HG02623 (cell line): ENCODE measurements around the gene PGAP6.
"Not testable (repeated sequence)": the region's sequence is repeated elsewhere in the genome, so short reads cannot be mapped to it uniquely, and the experiment has no call there.

ENCODE experiments used
- ATAC-seq: cut with Tn5 transposase; IDR thresholded peaks from one replicate; pipeline ENCODE4 v1.9.1; 2021; ENCODE audit warnings: moderate library complexity; ENCODE audit not compliant: unreplicated experiment

PGAP6 gene

GRCh38 chr16:333406-334094 lies 48.2 kb downstream of the PGAP6 start:
- ATAC-seq = no peak

GRCh38 chr16:331181-331814 lies 50.5 kb downstream of the PGAP6 start:
- not testable (repeated sequence) for ATAC-seq

DNA sequence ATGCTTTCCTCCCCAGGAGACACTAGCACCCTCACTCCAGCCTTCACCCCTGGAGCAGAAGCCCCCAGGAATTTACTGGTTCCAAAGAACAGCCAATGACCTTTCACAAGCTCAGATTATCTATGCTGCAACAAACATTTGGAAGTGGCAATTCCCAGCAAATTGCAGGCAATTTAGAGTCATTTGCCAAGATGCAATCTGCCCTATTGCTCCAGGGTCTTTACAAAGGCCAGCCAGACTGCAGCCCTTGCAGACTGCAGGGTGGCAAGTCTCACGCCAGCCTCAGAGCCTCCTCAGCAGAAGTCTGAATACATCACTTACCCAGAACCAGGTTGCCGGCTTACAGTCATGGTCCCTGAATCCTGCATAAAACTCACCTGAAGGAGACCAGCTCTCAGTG lies 51.0 kb downstream of the PGAP6 start:
- no peak for ATAC-seq

DNA sequence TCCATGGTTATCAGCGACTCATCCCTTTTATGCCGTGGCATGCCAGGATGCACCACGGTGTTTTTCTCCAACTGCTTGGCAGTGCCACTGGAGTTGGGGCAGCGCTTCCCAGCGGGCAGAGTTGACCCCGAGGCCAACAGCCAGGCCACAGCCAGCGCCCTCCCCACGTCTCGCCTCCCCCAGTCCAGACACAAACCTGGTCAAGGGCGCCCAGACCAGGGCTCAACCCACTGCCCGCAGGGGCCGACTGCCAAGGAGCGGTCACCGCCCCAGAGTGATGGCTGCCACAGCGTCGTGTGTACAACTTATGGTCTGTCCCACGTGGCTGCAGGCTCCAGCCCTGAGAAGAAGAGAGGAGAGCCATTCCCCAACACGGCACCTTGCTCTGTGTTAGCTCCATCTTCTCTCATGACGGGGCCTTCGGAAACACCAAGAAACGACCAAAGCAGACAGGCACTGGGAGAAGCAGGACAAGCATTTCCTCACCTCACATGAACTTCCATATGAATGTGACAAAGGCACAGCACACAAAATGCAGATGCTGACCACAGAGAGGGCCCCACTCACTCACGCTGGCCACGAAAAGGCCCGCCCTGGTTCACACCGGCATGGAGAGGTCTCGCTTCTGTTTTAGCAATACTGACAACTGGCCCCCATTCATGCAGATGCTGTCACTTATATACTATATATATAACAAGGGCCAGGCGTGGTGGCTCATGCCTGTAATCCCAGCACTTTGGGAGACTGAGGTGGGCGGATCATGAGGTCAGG lies 56.2 kb downstream of the PGAP6 start:
- ATAC-seq = no peak

- no peak for ATAC-seq
Measured at GRCh38 chr16:324451-325334, 57.1 kb downstream of the PGAP6 start.

GRCh38 chr16:324201-324450 lies 57.7 kb downstream of the PGAP6 start:
- ATAC-seq = no peak

DNA sequence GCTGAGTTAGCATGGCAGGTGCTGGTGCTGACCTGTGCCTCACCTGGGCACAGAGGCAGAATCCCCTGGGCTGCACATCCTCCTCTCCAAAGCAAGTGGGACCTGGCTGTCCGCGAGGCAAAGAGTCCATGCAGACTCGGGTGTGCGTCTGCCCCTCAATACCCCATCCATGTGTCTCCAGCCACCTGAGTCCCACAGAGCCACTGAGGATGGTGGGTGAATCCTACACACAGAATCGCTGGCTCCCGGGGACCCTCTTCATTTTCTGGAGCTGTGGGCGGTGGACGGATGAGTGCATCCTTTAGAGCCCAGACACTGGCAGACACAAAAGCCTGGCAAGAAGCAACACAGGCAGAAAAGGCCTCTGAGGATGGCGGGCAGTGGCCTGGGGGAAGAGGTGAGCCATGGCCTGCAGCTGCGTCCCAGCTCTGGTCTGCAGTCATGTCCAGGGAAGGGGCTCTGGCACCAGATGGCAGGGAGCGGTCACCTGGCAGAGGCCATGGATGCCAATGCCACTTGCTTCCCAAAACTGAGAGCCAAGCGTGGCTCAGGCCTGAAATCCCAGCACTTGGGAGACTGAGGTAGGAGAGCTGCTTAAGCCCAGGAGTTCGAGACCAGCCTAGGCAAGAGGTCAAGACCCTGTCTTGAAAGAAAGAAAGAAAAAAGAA lies 59.2 kb downstream of the PGAP6 start:
- no peak for ATAC-seq

GRCh38 chr16:321532-321931 lies 60.2 kb downstream of the PGAP6 start:
- no peak for ATAC-seq
